HL-60 (cell line): ENCODE results near the gene YPEL4.
"Not testable (repeated sequence)": the region's sequence is repeated elsewhere in the genome, so short reads cannot be mapped to it uniquely, and the experiment has no call there.

Experiments
- DNase-seq, 2 experiments: peaks; one replicate each; pipeline ENCODE4 v3.0.0-alpha.2; 2010 to 2020; ENCODE audit warnings: low read depth in 1 of 2, low spot score in 1 of 2
- H3K27ac ChIP-seq: fragments of 250-450 bp; sonication (Bioruptor Pico); replicated peaks from 2 replicates; pipeline ENCODE4 v1.5.1; 2020; ENCODE audit warnings: mild to moderate bottlenecking, moderate library complexity
- H3K27me3 ChIP-seq: fragments of 250-450 bp; sonication (Bioruptor Pico); 2 replicates; pipeline ENCODE4 v1.5.1; 2021; ENCODE audit warnings: mild to moderate bottlenecking, moderate library complexity; ENCODE audit not compliant: insufficient read depth, poor library complexity, severe bottlenecking
- H3K4me3 ChIP-seq: replicated peaks from 2 replicates; pipeline ENCODE4 v1.5.1; 2011; ENCODE audit warnings: mild to moderate bottlenecking, control low read depth, low read length; ENCODE audit not compliant: insufficient read depth
- CTCF ChIP-seq: IDR thresholded peaks from one replicate; pipeline ENCODE4 v1.5.1; 2011; ENCODE audit warnings: low read length, control low read depth, inconsistent platforms; ENCODE audit not compliant: insufficient read depth
- GABPA ChIP-seq: IDR thresholded peaks from 2 replicates; pipeline ENCODE4 v1.6.1; 2012; ENCODE audit warnings: low read depth
- POLR2AphosphoS5 ChIP-seq: IDR thresholded peaks from 2 replicates; pipeline ENCODE4 v1.6.1; 2012; ENCODE audit warnings: low read depth
- REST ChIP-seq: IDR thresholded peaks from 2 replicates; pipeline ENCODE4 v1.6.1; 2012; ENCODE audit warnings: low read depth; ENCODE audit not compliant: insufficient replicate concordance
- SPI1 ChIP-seq: IDR thresholded peaks from 2 replicates; pipeline ENCODE4 v1.6.1; 2012; ENCODE audit warnings: low read depth, mild to moderate bottlenecking, borderline replicate concordance
- long read RNA-seq: library from polyadenylated mRNA; unstranded; transcript quantifications from one replicate; pipeline ENCODE4 v2.0.0, GENCODE V29; 2020

Gene YPEL4
- long read RNA-seq = 0 reads

GRCh38 chr11:57649826-57650738 lies at the start of gene YPEL4:
TSS of gene YPEL4 (minus strand) at chr11:57649912. CDS start at chr11:57647107, 2,805 bp downstream.
- no peak for TF ChIP-seq CTCF
- DNase-seq = peak in 1 of 2 experiments; percentile 45
- peaks cover 11% of the 10 kb centered on the region for H3K27me3 ChIP-seq
- H3K27ac ChIP-seq = no peak within 1 kb of the TSS
- no peak within 1 kb of the TSS; the same call in 1 of the 2 replicates for H3K4me3 ChIP-seq

- TF ChIP-seq REST (no peak), CTCF (no peak)
- no peak for DNase-seq
- no peak overlapping the region for H3K4me3 ChIP-seq
- no peak overlapping the region for H3K27ac ChIP-seq
- H3K27me3 ChIP-seq = no peaks in the 10 kb centered on the region
Measured at GRCh38 chr11:57698843-57699365, 49.2 kb upstream of the YPEL4 start.

GRCh38 chr11:57690474-57690873 lies 40.8 kb upstream of the YPEL4 start:
- not testable (repeated sequence) for H3K4me3 ChIP-seq, H3K27ac ChIP-seq, H3K27me3 ChIP-seq, DNase-seq

GRCh38 chr11:57681168-57681567 lies 31.5 kb upstream of the YPEL4 start:
- TF ChIP-seq GABPA (no peak), SPI1 (no peak), REST (no peak), CTCF (no peak), POLR2AphosphoS5 (no peak)
- H3K27ac ChIP-seq = no peak overlapping the region
- no peaks in the 10 kb centered on the region for H3K27me3 ChIP-seq
- H3K4me3 ChIP-seq = no peak overlapping the region
- DNase-seq = no peak
